ENCODE data around the gene WDPCP. TPM values are rescaled to one million over a fixed set of nuclear protein-coding genes. Genes with fewer than 3 reads are reported as not detected.
"Not testable (repeated sequence)": the region's sequence is repeated elsewhere in the genome, so short reads cannot be mapped to it uniquely, and the experiment has no call there.

WDPCP gene
- total RNA-seq, 5 donors from 2014 or later (not counting 1 experiment from before 2014, with no cell fraction given): 8.5 to 19.0 (median 11.5) TPM

DNA sequence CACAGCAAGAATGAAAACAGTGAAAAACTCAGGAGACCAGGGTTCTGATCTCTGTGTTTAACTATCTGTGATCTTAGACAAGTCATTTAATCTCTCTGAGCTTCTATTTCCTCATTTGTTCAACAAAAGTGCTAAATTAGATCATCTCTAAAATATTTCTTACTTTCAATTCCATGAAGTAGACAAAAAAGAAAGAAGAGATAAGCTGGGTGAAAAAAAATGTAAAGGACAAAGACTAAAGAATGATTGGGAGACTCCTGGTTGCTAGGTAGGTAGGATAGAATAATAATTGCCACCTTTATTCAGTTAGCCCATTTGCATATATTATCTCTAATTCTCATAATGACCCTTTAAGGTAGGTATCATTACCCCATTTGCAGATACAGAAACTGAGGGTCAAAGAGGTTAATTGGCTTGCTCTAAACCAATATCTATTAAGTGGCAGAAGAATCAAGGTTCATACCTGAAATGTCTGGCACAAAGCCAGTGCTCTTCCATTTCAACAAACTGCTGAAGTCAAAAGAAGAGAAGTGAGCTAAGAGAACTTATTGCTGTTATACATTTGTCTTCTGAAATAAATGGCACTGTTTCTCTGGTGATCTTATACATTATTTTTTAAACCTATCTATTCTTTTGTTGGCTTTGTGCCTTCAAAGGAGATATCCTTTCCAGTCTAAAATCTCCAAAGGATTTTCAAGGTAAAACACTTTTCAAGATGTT, 395.9 kb downstream of the WDPCP start:
- Mint-ChIP-seq H3K27ac (no peak overlapping the region), H3K9me3 (peaks cover 16 to 32% (median 29%) of the 10 kb centered on the region in 3 donors), H3K27me3 (no peaks in the 10 kb centered on the region), H3K4me3 (no peak overlapping the region), H3K4me1 (no peaks in the 10 kb centered on the region), H3K36me3 (peaks cover 28% of the 10 kb centered on the region)
- Histone ChIP-seq H3K9me3 (no peaks in the 10 kb centered on the region), H3K27me3 (replicated peaks in 1 of 2; ENCODE audit: control insufficient read depth in 2 of 2, extremely low read depth in 1 of 2, insufficient read depth in 2 of 2, low read length in 1 of 2) (no peaks in the 10 kb centered on the region), H3K4me1 (ENCODE audit: control insufficient read depth in 1 of 2, extremely low read depth in 1 of 2, insufficient read depth in 2 of 2, low read length in 2 of 2) (no peaks in the 10 kb centered on the region), H3K4me3 (ENCODE audit: control insufficient read depth in 1 of 2, extremely low read depth in 1 of 2, low read length in 1 of 2) (no peak overlapping the region), H3K36me3 (ENCODE audit: control insufficient read depth in 2 of 2, extremely low read depth in 1 of 2, insufficient read depth in 1 of 2, low read length in 1 of 2) (no peaks in the 10 kb centered on the region), H3K27ac (ENCODE audit: low read length) (no peak overlapping the region)
- POLR2A ChIA-PET: no interaction called here
- DNase-seq: no peak
- CTCF ChIA-PET: no interaction called here
- no peak for ATAC-seq (replicated peaks in 1 of 4)

DNA sequence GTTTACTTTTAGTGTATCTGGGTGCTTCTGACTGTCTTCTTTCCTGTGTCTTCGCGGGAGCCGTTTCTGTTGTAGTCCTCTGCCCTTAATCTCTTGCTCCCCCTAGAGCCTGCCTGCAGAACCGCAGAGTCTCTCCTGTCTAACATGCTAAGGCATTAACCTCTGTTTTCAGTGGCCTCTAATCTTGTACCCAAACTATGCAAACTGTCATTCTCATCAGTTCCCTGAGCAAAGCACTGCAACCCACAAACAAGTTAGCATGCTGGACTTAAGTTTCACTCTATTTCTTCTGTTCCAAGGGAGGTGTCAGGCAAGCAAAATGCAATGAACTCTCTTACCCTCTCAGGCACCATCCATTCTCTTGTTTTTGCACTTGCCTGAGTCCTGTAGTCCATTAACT, 399.3 kb downstream of the WDPCP start:
- 79% methylated on average over 2 of the region's 4 CpGs for WGBS (ENCODE audit: insufficient coverage)
- Mint-ChIP-seq H3K27ac (no peak overlapping the region), H3K4me1 (no peaks in the 10 kb centered on the region), H3K27me3 (no peaks in the 10 kb centered on the region), H3K36me3 (peaks cover 25% of the 10 kb centered on the region), H3K9me3 (peaks cover 30 to 49% (median 46%) of the 10 kb centered on the region in 3 donors), H3K4me3 (no peak overlapping the region)
- ChIA-PET POLR2A (no interaction called here), CTCF (no interaction called here)
- H3K27me3 ChIP-seq (replicated peaks in 1 of 2; ENCODE audit: control insufficient read depth in 2 of 2, extremely low read depth in 1 of 2, insufficient read depth in 2 of 2, low read length in 1 of 2): no peaks in the 10 kb centered on the region
- H3K27ac ChIP-seq (ENCODE audit: low read length): no peak overlapping the region
- no peaks in the 10 kb centered on the region for H3K36me3 ChIP-seq (ENCODE audit: control insufficient read depth in 2 of 2, extremely low read depth in 1 of 2, insufficient read depth in 1 of 2, low read length in 1 of 2)
- no peaks in the 10 kb centered on the region for H3K4me1 ChIP-seq (ENCODE audit: control insufficient read depth in 1 of 2, extremely low read depth in 1 of 2, insufficient read depth in 2 of 2, low read length in 2 of 2)
- ATAC-seq (replicated peaks in 1 of 4) (no peak), DNase-seq (no peak)
- H3K9me3 ChIP-seq: no peaks in the 10 kb centered on the region
- H3K4me3 ChIP-seq (ENCODE audit: control insufficient read depth in 1 of 2, extremely low read depth in 1 of 2, low read length in 1 of 2): no peak overlapping the region

DNA sequence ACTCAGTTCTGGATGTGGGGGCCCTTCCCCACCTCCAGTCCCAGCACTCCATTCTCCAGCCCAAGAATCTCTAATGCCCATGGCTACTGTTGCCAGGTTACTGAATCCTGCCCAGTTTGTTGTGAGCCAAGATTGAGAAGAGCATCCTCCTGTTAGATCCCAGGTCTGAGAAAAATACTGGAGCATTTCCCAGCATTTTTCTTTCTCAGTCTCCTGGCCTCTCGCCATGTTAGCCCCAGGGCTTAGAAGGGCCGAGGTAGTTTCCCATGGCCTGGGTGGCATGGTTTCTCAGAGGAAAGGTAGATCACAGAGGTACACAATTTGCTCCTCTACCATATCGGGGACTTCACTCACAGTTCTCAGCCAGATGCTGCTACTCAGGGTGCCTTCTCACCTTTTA, 401.9 kb downstream of the WDPCP start:
- Mint-ChIP-seq H3K27me3 (no peaks in the 10 kb centered on the region), H3K9me3 (peaks cover 31 to 67% (median 62%) of the 10 kb centered on the region in 3 donors), H3K27ac (no peak overlapping the region), H3K36me3 (peaks cover 18% of the 10 kb centered on the region), H3K4me1 (no peaks in the 10 kb centered on the region), H3K4me3 (no peak overlapping the region)
- Histone ChIP-seq H3K27me3 (replicated peaks in 1 of 2; ENCODE audit: control insufficient read depth in 2 of 2, extremely low read depth in 1 of 2, insufficient read depth in 2 of 2, low read length in 1 of 2) (no peaks in the 10 kb centered on the region), H3K36me3 (ENCODE audit: control insufficient read depth in 2 of 2, extremely low read depth in 1 of 2, insufficient read depth in 1 of 2, low read length in 1 of 2) (no peaks in the 10 kb centered on the region), H3K4me1 (ENCODE audit: control insufficient read depth in 1 of 2, extremely low read depth in 1 of 2, insufficient read depth in 2 of 2, low read length in 2 of 2) (no peaks in the 10 kb centered on the region), H3K9me3 (no peaks in the 10 kb centered on the region), H3K4me3 (ENCODE audit: control insufficient read depth in 1 of 2, extremely low read depth in 1 of 2, low read length in 1 of 2) (no peak overlapping the region), H3K27ac (ENCODE audit: low read length) (no peak overlapping the region)
- no peak for DNase-seq
- ChIA-PET POLR2A (no interaction called here), CTCF (no interaction called here)
- no CpG with 5 or more reads among the region's 3 CpGs for WGBS (ENCODE audit: insufficient coverage)
- no peak for ATAC-seq (replicated peaks in 1 of 4)

DNA sequence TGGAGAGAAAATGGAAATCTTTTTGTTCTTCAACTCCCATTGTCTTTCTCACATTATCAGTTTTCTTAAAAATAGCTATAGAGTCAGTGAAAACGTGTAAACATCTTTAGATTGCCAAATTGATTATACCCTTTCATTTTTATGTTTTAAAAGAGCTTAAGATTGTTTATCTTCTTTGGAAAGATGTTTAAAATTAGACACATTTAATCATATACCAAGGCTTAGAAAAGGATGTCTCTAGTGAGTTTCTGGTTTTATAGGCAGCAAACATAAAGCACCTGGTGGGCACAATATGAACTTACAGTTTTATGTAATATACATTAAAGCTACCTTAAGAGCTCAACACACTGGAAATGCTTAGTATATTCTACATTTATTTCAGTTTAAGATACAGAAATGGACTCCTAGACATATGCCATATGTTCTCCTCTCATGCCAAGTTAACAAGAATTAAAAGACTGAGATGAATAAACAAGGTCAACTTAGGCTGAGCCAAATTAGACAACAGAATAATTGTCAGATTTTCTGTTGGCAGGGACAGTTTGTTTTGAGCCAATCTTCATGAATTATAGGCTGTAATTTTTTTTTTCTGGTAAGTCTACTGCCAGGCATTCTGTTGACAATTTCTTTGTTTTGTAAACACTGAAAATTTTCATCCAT, 425.0 kb downstream of the WDPCP start:
- Mint-ChIP-seq H3K4me3 (no peak overlapping the region), H3K9me3 (peaks cover 9 to 13% (median 11%) of the 10 kb centered on the region in 3 donors), H3K27ac (no peak overlapping the region), H3K4me1 (no peaks in the 10 kb centered on the region), H3K27me3 (no peaks in the 10 kb centered on the region), H3K36me3 (peaks cover 31% of the 10 kb centered on the region)
- WGBS (ENCODE audit: insufficient coverage): no CpG with 5 or more reads among the region's 1 CpG
- H3K4me1 ChIP-seq (ENCODE audit: control insufficient read depth in 1 of 2, extremely low read depth in 1 of 2, insufficient read depth in 2 of 2, low read length in 2 of 2): no peaks in the 10 kb centered on the region
- H3K9me3 ChIP-seq: no peaks in the 10 kb centered on the region
- POLR2A ChIA-PET: interaction anchor here in 1 of 2 donors (0.7 kb wide), 1 partner anchor 39 kb away, joined by 3 read pairs; no protein-coding TSS in a partner anchor
- CTCF ChIA-PET: no interaction called here
- DNase-seq (no peak), ATAC-seq (replicated peaks in 1 of 4) (no peak)
- H3K27me3 ChIP-seq (replicated peaks in 1 of 2; ENCODE audit: control insufficient read depth in 2 of 2, extremely low read depth in 1 of 2, insufficient read depth in 2 of 2, low read length in 1 of 2): no peaks in the 10 kb centered on the region
- H3K4me3 ChIP-seq (ENCODE audit: control insufficient read depth in 1 of 2, extremely low read depth in 1 of 2, low read length in 1 of 2): no peak overlapping the region
- H3K27ac ChIP-seq (ENCODE audit: low read length): no peak overlapping the region
- H3K36me3 ChIP-seq (ENCODE audit: control insufficient read depth in 2 of 2, extremely low read depth in 1 of 2, insufficient read depth in 1 of 2, low read length in 1 of 2): peaks cover 0 to 4% of the 10 kb centered on the region in 2 donors

DNA sequence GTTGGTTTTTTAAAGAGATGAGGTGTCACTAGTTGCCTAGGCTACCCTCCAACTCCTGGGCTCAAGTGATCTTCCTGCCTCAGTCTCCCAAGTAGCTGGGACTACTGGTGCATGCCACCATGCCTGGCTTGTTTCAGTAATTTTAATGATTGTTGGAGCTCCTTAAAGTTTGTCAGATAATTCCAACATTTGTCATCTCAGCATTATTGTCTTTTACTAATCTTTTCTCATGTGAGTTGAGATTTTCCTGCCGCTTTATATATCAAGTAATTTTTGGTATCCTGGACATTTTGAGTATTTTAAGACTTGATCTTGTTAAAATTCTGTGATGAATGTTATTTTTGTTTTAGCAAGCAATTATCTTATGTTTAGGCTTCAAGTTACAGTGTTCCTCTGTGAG, 429.0 kb downstream of the WDPCP start:
- no peak overlapping the region for H3K27ac Mint-ChIP-seq
- H3K27ac ChIP-seq (ENCODE audit: low read length): no peak overlapping the region
- DNase-seq (no peak), ATAC-seq (replicated peaks in 1 of 4) (no peak)
- H3K4me1 Mint-ChIP-seq: no peaks in the 10 kb centered on the region
- H3K36me3 Mint-ChIP-seq: peaks cover 8% of the 10 kb centered on the region
- H3K27me3 ChIP-seq (replicated peaks in 1 of 2; ENCODE audit: control insufficient read depth in 2 of 2, extremely low read depth in 1 of 2, insufficient read depth in 2 of 2, low read length in 1 of 2): no peaks in the 10 kb centered on the region
- H3K4me1 ChIP-seq (ENCODE audit: control insufficient read depth in 1 of 2, extremely low read depth in 1 of 2, insufficient read depth in 2 of 2, low read length in 2 of 2): no peaks in the 10 kb centered on the region
- no peaks in the 10 kb centered on the region for H3K36me3 ChIP-seq (ENCODE audit: control insufficient read depth in 2 of 2, extremely low read depth in 1 of 2, insufficient read depth in 1 of 2, low read length in 1 of 2)
- H3K27me3 Mint-ChIP-seq: no peaks in the 10 kb centered on the region
- H3K4me3 ChIP-seq (ENCODE audit: control insufficient read depth in 1 of 2, extremely low read depth in 1 of 2, low read length in 1 of 2): no peak overlapping the region
- ChIA-PET CTCF (no interaction called here), POLR2A (no interaction called here)
- no peaks in the 10 kb centered on the region for H3K9me3 ChIP-seq
- no peak overlapping the region for H3K4me3 Mint-ChIP-seq
- H3K9me3 Mint-ChIP-seq: no peaks in the 10 kb centered on the region
- no CpG with 5 or more reads among the region's 1 CpG for WGBS (ENCODE audit: insufficient coverage)

DNA sequence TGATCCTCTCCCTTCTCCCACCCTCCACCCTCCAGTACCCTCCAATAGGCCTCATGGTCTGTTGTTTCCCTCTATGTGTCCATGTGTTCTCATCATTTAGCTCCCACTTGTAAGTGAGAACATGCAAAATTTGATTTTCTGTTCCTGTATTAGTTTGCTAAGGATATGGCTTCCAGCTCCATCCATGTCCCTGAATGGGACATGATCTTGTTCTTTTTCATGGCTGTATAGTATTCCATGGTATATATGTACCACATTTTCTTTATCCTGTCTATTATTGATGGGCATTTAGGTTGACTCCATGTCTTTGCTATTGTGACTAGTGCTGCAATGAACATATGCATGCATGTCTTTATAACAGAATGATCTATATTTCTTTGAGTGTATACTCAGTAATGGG, 451.6 kb downstream of the WDPCP start:
- H3K27me3 ChIP-seq (replicated peaks in 1 of 2; ENCODE audit: control insufficient read depth in 2 of 2, extremely low read depth in 1 of 2, insufficient read depth in 2 of 2, low read length in 1 of 2); H3K27me3 Mint-ChIP-seq; H3K4me3 Mint-ChIP-seq; H3K27ac ChIP-seq (ENCODE audit: low read length); H3K36me3 ChIP-seq (ENCODE audit: control insufficient read depth in 2 of 2, extremely low read depth in 1 of 2, insufficient read depth in 1 of 2, low read length in 1 of 2); H3K9me3 ChIP-seq; H3K4me1 Mint-ChIP-seq; ATAC-seq (replicated peaks in 1 of 4); CTCF ChIA-PET; DNase-seq; H3K4me1 ChIP-seq (ENCODE audit: control insufficient read depth in 1 of 2, extremely low read depth in 1 of 2, insufficient read depth in 2 of 2, low read length in 2 of 2); H3K4me3 ChIP-seq (ENCODE audit: control insufficient read depth in 1 of 2, extremely low read depth in 1 of 2, low read length in 1 of 2); POLR2A ChIA-PET; H3K27ac Mint-ChIP-seq: not testable (repeated sequence)
- Mint-ChIP-seq H3K36me3 (peaks cover 27% of the 10 kb centered on the region), H3K9me3 (peaks cover 20 to 70% (median 57%) of the 10 kb centered on the region in 3 donors)

All from T-cell (primary cell).